Testis (tissue), 5 donors: Measurements from ENCODE around the gene AKAP3. TPM values are rescaled to one million over a fixed set of nuclear protein-coding genes. Genes with fewer than 3 reads are reported as not detected.

ENCODE experiments used
- DNase-seq: peaks from one replicate; pipeline ENCODE4 v3.0.0-alpha.2; 2019
- H3K27ac ChIP-seq, 2 donors: fragments of 200-600 bp; sonication (generic); one replicate each; pipeline ENCODE4 v1.5.1; 2019
- H3K27me3 ChIP-seq: fragments of 200-600 bp; sonication (generic); one replicate; pipeline ENCODE4 v1.5.1; 2019
- H3K36me3 ChIP-seq: fragments of 200-600 bp; sonication (generic); one replicate; pipeline ENCODE4 v1.5.1; 2017; ENCODE audit warnings: low read depth; ENCODE audit errors: missing control alignments
- H3K4me1 ChIP-seq: fragments of 200-600 bp; sonication (generic); one replicate; pipeline ENCODE4 v1.5.1; 2019
- H3K4me3 ChIP-seq, 2 donors: fragments of 200-600 bp; sonication (generic); one replicate each; pipeline ENCODE4 v1.5.1; 2017 to 2019
- H3K9me3 ChIP-seq: fragments of 200-600 bp; sonication (generic); one replicate; pipeline ENCODE4 v1.5.1; 2017
- CTCF ChIP-seq, 3 experiments: fragments of 450-650 bp in 2 of 3; fragments of 200-600 bp in 1 of 3; sonication (generic) in 1 of 3; IDR thresholded peaks; one replicate each; pipeline ENCODE4 v1.5.1; 2016 to 2019; ENCODE audit warnings: antibody characterized with exemption in 3 of 3, mild to moderate bottlenecking in 2 of 3, moderate library complexity in 1 of 3
- POLR2A ChIP-seq: fragments of 450-650 bp; IDR thresholded peaks from one replicate; pipeline ENCODE4 v1.6.1; 2017; ENCODE audit warnings: antibody characterized with exemption, mild to moderate bottlenecking, moderate library complexity
- WGBS, 2 donors: methylation state at CpG; one replicate each; pipeline ENCODE4 v1.1.5; 2018; 5-methylcytosine and 5-hydroxymethylcytosine counted together
- intact Hi-C: fragments of 100-400 bp; cut with DNase I; formaldehyde crosslinking; loops from one replicate; pipeline ENCODE4 v1.15.1; 2023; ENCODE audit warnings: low total_unique reads
- long read RNA-seq, 2 donors: transcript quantifications; one replicate each; lab custom pipeline, GENCODE V29; 2026
- polyA plus RNA-seq: library from polyadenylated mRNA; stranded (reverse); fragments of 350-450 nt; fragmentation: Illumina TruSeq; extraction: RNeasy Lipid Tissue Mini Kit (QIAGEN cat#74804); gene quantifications from one replicate; pipeline ENCODE4 v1.2.3, GENCODE V29; 2014; ENCODE audit warnings: low read depth, low replicate concordance; ENCODE audit not compliant: insufficient read depth
- total RNA-seq, 2 donors: library from RNA; depleted of rRNA; stranded (reverse); fragments of >200 nt; gene quantifications; one replicate each; pipeline ENCODE4 v1.2.3, GENCODE V29; 2016

Gene AKAP3
- total RNA-seq (100 to 1,000 TPM in 1 of 2 donors, 10 to 100 TPM in 1; 71.0 to 145 TPM), polyA plus RNA-seq (251 TPM)
- long read RNA-seq, donor 1, result 0 reads
- long read RNA-seq, donor 2, result 0 reads

GRCh38 chr12:4648501-4649357 lies at the start of gene AKAP3, which contains the start of gene NDUFA9:
Gene AKAP3, minus strand, starts transcription at chr12:4649051. Its CDS starts 10,855 bp downstream, at chr12:4638196.
Gene NDUFA9, plus strand, starts transcription at chr12:4649114. Its CDS starts 13 bp downstream, at chr12:4649127.
- 0% methylated on average over 39 of the region's 39 CpGs for WGBS, 2 donors
- H3K36me3 ChIP-seq, result no peaks in the 10 kb centered on the region
- H3K9me3 ChIP-seq, result no peaks in the 10 kb centered on the region
- H3K4me1 ChIP-seq, result peaks cover 8% of the 10 kb centered on the region
- peak within 1 kb of the TSS; percentile 80 to 81 for H3K4me3 ChIP-seq
- TF ChIP-seq POLR2A, result no peak
- TF ChIP-seq CTCF (IDR thresholded peaks at IDR 0.05), result peak in 1 of 3 experiments; percentile 18
- H3K27me3 ChIP-seq, result no peaks in the 10 kb centered on the region
- intact Hi-C loops, result no loop called here
- peak; percentile 93 for DNase-seq
- H3K27ac ChIP-seq, result peak within 1 kb of the TSS; percentile 78 to 85

GRCh38 chr12:4690760-4691159 lies 41.9 kb upstream of the AKAP3 start:
- no peaks in the 10 kb centered on the region for H3K27me3 ChIP-seq
- 98% methylated on average over 5 of the region's 5 CpGs for WGBS, 2 donors
- no peak for DNase-seq
- H3K36me3 ChIP-seq, result no peaks in the 10 kb centered on the region
- intact Hi-C loops, result no loop called here
- H3K27ac ChIP-seq, result no peak overlapping the region
- no peaks in the 10 kb centered on the region for H3K4me1 ChIP-seq
- TF ChIP-seq POLR2A (no peak), CTCF (IDR thresholded peaks at IDR 0.05) (no peak)
- no peaks in the 10 kb centered on the region for H3K9me3 ChIP-seq
- H3K4me3 ChIP-seq, result no peak overlapping the region

- Histone ChIP-seq H3K27me3 (no peaks in the 10 kb centered on the region), H3K36me3 (no peaks in the 10 kb centered on the region), H3K4me1 (no peaks in the 10 kb centered on the region), H3K4me3 (no peak overlapping the region), H3K9me3 (no peaks in the 10 kb centered on the region), H3K27ac (no peak overlapping the region)
- 90 to 93% methylated on average over 8 of the region's 8 CpGs for WGBS, 2 donors
- intact Hi-C loops, result no loop called here
- no peak for TF ChIP-seq POLR2A
- TF ChIP-seq CTCF (IDR thresholded peaks at IDR 0.05), result no peak
- no peak for DNase-seq
Observed at GRCh38 chr12:4685317-4685716, 36.5 kb upstream of the AKAP3 start.

GRCh38 chr12:4681732-4682131 lies 32.9 kb upstream of the AKAP3 start:
- intact Hi-C loops, result no loop called here
- H3K4me1 ChIP-seq, result no peaks in the 10 kb centered on the region
- H3K27ac ChIP-seq, result no peak overlapping the region
- H3K27me3 ChIP-seq, result no peaks in the 10 kb centered on the region
- H3K9me3 ChIP-seq, result no peaks in the 10 kb centered on the region
- H3K4me3 ChIP-seq, result no peak overlapping the region
- DNase-seq, result no peak
- no peaks in the 10 kb centered on the region for H3K36me3 ChIP-seq
- TF ChIP-seq POLR2A (no peak), CTCF (IDR thresholded peaks at IDR 0.05) (no peak)
- WGBS, 2 donors, result 81 to 98% methylated on average over 3 of the region's 3 CpGs
